GM18498 (cell line): Measurements from ENCODE around the gene NIPAL3.
A peak's percentile ranks its signal among the peaks of the same experiment; 100 is the strongest.
"Not testable (repeated sequence)": the region's sequence is repeated elsewhere in the genome, so short reads cannot be mapped to it uniquely, and the experiment has no call there.

Experiments used
- ATAC-seq: cut with Tn5 transposase; IDR thresholded peaks from one replicate; pipeline ENCODE4 v1.9.1; 2021; ENCODE audit warnings: mild to moderate bottlenecking, moderate library complexity; ENCODE audit not compliant: unreplicated experiment

Gene NIPAL3

GRCh38 chr1:24455272-24455671, 39.7 kb downstream of the NIPAL3 start:
- ATAC-seq: no peak

- ATAC-seq: no peak
Observed at GRCh38 chr1:24457866-24458265, 42.3 kb downstream of the NIPAL3 start.

DNA sequence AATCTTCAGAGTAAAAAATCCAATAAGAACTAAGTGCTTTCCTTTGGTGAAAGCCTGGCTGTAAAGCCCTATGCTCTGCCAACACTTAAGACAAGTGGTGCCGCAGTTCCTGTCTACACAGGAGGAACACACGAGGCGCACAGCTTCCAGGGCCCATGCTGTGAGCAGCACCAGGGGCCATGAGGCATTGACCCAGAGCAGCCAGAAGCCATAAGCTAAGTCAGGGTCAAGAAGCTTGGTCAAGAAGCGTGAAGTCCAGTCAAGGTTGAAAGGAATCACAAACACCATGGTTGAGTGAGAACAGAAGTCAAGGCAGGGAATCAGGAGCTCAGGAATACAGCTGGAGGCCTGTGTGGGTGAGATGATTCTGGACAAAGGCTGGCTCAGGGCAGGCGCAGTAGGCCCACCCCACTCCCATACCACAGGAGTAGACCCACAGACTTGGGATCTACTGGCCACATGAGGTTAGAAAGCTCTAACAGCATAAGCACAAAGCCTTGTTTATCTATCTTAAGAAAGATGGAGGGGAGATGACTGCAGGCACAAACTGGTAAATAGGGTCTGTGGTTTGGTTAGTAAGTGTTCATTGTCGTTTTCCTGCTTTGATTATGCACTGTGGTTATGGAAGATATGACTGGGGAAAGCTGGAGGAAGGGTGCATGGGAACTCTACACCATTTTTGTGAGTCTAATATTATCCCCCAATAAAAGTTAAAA, 44.1 kb downstream of the NIPAL3 start:
- ATAC-seq: no peak

GRCh38 chr1:24462128-24462527, 46.5 kb downstream of the NIPAL3 start:
- not testable (repeated sequence) for ATAC-seq

DNA sequence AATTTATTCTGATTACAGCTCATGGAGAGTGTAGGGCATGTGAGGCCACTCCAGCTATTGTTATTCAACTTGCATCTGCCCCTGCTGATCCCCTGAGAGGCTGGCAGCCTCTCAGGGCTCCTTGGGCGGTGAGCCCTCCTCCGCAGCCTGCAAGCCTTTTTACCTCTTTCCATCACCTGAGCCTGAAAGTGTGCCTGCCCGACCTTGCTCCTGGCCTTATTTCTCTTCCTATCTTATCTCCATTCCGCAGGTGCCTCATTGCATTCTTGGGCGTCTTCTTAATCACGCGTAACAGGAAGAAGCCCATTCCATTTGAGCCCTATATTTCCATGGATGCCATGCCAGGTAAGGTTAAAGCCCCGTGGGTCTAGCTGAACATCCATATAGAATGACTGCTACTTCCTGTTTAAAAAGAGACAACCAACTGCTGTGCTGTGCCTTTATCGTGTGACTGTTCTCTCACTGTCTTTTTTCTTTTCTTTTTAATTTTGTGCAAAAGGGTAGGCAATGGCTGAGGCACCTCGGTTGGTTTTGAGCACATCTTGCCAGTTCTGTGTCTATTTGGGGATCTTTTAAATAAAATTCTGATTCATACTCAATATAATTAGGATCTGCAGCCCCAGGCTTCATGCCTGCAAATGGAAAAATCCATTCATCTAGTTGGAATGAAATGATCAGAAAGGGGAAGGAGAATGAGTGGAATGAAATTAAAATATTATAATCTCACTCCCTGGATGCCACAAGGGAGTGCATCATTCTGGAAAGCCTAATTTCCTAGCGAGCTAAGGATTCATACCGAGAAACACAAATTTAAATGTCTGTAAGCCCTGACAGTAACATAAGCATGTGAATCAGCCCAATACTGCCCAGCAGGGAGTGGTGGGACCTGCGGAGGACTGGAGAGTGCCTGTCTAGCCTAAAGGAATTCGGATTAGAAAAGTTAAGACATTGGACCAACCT, 48.5 kb downstream of the NIPAL3 start:
- no peak for ATAC-seq

- ATAC-seq: no peak
Observed at GRCh38 chr1:24465099-24465498, 49.5 kb downstream of the NIPAL3 start.

DNA sequence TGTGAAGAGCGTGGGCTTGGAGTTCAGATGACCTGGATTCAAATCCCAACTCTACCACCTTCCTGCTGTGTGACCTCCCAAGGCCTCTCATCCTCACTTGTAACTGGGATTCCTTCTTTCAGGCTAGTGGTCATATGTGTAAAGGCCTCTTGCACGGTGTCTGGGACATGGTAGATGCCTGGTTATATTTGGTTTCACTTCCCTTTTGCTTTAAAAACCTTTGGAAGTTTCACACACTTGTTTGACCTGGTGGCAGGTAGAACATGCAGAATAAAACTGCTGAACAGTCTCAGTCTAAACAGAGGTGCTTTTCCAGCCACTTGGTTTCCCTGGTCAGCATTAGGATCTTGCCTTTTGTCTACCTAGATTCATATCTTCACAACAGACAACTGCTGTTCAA, 50.0 kb downstream of the NIPAL3 start:
- no peak for ATAC-seq

DNA sequence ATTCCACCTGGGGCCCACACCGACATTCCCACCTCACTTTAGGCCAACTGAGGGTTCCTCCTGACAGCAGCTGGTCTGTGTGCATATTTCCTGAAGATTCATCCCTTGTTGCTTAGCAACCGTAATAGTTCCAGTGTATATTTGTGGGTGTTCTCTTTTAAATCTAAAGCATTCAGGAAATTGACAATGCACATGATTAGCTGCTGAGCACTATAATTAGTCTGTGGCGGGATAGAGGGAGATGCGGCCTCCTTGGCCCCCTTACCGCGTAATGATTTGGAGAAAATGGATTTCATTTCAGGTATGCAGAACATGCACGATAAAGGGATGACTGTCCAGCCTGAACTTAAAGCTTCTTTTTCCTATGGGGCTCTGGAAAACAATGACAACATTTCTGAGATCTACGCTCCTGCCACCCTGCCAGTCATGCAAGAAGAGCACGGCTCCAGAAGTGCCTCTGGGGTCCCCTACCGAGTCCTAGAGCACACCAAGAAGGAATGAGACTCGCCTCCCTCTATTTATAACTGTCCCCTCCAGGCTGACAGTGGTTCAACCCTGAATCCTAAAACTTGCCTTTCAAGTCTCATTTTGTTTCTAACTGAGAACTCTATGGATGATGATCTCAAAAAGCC, 53.2 kb downstream of the NIPAL3 start:
- ATAC-seq: no peak

DNA sequence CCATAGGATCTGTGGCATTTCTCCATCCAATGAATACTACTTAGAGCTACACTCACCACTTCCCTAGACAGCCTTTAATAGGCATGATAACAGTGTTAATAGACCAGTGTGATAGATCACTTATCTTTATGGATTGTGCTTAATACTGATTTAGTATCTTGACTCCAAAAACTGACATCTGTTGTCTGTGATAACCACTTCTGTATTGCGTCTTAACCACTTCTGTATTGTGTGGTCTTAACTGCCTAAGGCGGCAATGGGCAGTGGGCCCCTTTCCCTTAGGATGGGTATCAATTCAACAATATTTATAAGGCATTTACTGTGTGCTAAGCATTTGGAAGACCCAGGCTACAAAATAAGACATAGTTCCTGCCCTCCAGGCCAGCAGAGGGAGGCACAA, 55.0 kb downstream of the NIPAL3 start:
- no peak for ATAC-seq

DNA sequence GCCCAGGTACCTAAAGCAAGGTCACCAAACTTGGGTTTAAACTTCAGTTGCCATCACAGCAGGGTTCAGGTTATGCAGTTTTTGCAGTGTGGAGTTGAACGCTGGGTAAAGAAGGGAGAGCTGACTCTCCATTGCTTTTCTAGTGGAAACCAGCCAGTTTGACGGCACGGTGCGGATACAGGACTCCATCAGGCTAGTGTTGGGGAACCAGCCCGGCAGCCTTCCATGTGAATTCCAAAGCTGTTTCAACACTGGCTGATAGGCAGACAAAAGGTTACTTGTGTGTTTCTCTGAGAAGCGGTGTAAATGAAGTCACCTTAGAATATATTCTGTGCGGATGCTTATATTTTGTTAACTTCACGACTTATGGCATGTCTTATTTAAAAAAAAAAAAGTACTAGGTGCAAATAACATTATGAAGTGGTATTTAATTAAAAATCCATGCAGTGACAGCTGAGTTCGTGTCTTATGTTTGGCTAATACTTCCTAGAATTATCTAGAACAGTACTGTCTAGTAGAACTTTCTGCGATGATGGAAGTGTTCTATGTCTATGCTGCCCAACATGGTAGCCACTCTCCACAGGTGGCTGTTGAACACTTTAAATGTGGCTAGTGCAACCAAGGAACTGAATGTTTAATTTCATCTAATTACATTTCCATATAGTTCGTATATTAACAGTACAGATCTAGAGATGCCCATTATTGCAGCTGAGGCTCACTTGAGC, 57.1 kb downstream of the NIPAL3 start:
- no peak for ATAC-seq

DNA sequence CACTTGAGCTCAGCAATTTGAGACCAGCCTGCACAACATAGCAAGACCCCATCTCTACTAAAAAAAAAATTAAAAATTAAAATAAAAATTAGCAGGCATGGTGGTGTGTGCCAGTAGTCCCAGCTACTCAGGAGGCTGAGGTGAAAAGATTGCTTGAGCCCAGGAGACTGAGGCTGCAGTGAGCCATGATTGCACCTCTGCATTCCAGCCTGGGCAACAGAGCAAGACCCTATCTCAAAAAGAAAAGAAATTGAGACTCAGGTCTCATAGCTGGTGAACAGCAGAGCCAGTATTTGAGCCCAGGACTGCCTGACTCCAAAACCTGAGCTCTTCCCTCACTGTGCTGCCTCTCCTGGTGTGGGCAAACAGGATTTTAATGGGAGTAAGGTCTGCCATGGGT, 58.6 kb downstream of the NIPAL3 start:
- no peak for ATAC-seq

GRCh38 chr1:24475700-24476099, 60.1 kb downstream of the NIPAL3 start:
- ATAC-seq: no peak

- no peak for ATAC-seq
Observed at GRCh38 chr1:24476571-24476970, 61.0 kb downstream of the NIPAL3 start.

GRCh38 chr1:24477309-24477708, 61.7 kb downstream of the NIPAL3 start:
- ATAC-seq: no peak

GRCh38 chr1:24481101-24481500, 65.5 kb downstream of the NIPAL3 start:
- ATAC-seq: peak; percentile 74

DNA sequence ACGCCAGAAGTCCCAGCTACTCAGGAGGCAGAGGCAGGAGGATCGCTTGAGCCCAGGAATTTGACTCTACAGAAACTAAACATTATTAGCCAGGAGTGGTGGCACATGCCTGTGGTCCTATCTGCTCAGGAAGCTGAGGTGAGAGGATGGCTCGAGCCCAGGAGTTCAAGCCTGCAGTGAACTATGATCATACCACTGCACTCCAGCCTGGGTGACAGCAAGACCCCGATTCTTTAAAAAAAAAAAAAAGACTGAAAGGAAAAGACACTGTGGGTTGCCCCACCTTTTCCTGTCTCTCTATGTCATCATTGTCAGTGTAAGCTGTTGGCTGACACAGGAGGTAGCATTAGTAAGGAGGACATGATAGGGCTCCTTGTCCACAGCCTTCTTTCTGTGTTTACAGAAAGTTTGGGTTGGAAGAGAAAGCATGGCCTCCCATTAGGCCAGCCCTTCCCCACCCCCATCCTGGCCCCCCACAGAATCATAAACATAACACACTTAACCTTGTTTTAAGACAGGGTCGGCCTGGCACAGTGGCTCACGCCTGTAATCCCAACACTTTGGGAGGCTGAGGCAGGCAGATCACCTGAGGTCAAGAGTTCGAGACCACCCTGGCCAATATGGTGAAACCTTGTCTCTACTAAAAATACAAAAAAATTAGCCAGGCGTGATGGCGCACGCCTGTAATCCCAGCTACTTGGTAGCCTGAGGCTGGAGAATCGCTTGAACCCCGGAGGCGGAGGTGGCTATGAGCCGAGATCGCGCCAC, 66.4 kb downstream of the NIPAL3 start:
- ATAC-seq: no peak

DNA sequence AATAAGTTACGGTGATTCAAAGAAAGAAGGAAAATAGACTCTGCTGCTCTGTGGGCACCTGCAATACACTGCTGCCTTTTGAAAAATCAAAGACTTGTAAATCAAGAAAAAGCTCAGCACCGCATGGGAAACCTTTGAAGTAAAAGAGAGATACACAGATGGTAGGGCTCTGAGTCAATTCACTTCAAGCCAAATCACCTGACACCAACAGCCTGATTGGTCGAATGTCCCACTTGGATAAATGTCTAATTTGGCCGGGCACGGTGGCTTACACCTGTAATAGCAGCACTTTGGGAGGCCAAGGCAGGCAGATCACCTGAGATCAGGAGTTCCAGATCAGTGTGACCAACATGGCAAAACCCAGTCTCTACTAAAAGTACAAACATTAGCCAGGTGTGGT, 67.8 kb downstream of the NIPAL3 start:
- ATAC-seq: no peak

DNA sequence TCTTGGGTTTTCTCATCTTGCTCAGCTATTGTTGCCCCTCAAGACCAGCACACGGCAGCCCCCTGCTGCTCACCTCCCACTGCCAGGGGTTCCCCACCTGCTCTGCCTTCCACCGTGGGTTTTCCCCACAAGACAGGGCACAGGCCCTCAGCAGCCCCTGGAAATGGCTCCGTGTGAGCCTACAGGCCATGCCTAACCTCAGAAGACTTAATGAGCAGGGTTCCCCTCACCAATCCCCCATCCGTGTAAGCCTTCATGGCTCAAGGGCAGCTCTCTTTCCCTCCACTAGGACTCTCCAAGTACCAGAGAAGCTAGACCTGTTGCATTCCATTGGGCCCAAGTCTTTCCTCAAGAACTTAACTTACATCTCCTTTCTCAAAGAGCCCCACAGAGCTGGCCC, 68.6 kb downstream of the NIPAL3 start:
- ATAC-seq: no peak

DNA sequence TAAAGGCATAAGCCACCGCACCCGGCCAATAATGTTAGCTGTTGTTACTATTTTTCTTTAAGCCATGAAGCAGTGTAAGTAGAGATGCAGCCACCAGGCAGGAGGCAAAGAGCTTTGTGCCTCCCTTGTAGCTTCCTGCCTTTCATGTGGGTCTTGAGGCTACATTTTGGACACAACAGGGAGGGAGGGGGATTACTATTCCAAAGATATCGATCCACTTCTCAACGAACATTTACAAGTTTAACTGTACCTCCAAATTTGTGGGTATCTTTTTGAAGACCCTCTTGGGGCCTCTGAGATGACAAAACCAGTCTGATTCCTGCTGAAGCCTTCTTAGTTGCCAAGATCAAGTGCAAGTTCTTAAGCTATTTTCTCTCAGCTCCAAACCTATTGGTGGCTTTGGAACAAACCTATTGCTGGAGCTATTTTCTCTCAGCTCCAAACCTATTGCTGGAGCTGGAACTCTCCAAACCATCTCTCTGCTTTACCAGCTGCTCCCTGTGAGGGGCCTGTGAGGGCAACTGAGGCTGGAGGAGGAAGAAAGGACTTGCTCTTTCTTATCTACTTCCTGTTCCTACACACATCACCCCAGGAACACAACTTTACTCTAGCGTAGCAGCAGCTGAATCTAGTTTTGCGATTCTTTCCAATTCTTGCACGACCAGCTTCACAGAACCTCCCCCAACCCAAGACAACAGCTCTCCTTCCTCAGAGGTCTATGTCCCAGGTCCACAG, 70.9 kb downstream of the NIPAL3 start:
- ATAC-seq: no peak

GRCh38 chr1:24487455-24487854, 71.9 kb downstream of the NIPAL3 start:
- ATAC-seq: no peak
